Small intestine (tissue), 7 donors: ENCODE measurements around the gene GFI1. TPM values are rescaled to one million over a fixed set of nuclear protein-coding genes. Genes with fewer than 3 reads are reported as not detected.

Experiments used
- DNase-seq, 2 donors: peaks; one replicate each; pipeline versions ENCODE4 v3.0.0 to v3.0.0-alpha.2; 2013
- FAIRE-seq: peaks from 2 replicates; lab custom pipeline; 2012; peaks lifted over from hg19 to GRCh38; lab: Jason Lieb, UNC
- H3K27ac ChIP-seq, 3 donors: one replicate each; pipeline ENCODE4 v1.5.1; 2013; ENCODE audit warnings: low read length in 2 of 3, mild to moderate bottlenecking in 2 of 3, control low read depth in 1 of 3, inconsistent platforms in 1 of 3, low read depth in 1 of 3, moderate library complexity in 1 of 3
- H3K27me3 ChIP-seq, 3 donors: one replicate each; pipeline ENCODE4 v1.6.1; 2013; ENCODE audit warnings: low read length in 3 of 3, inconsistent platforms in 1 of 3; ENCODE audit not compliant: control insufficient read depth in 3 of 3, insufficient read depth in 3 of 3
- H3K36me3 ChIP-seq, 3 donors: one replicate each; pipeline ENCODE4 v1.6.1; 2013; ENCODE audit warnings: low read length in 3 of 3, inconsistent platforms in 1 of 3, low read depth in 1 of 3, mild to moderate bottlenecking in 1 of 3, moderate library complexity in 1 of 3; ENCODE audit not compliant: control insufficient read depth in 3 of 3, insufficient read depth in 2 of 3
- H3K4me1 ChIP-seq, 3 donors: one replicate each; pipeline ENCODE4 v1.6.1; 2013; ENCODE audit warnings: low read length in 2 of 3, inconsistent platforms in 1 of 3, low read depth in 1 of 3, mild to moderate bottlenecking in 1 of 3, moderate library complexity in 1 of 3; ENCODE audit not compliant: control insufficient read depth in 3 of 3, insufficient read depth in 2 of 3
- H3K4me3 ChIP-seq, 3 donors: one replicate each; pipeline ENCODE4 v1.5.1; 2013; ENCODE audit warnings: low read length in 3 of 3, control low read depth in 1 of 3, inconsistent platforms in 1 of 3, low read depth in 1 of 3, mild to moderate bottlenecking in 1 of 3, moderate library complexity in 1 of 3
- H3K9me3 ChIP-seq, 2 donors: one replicate each; pipeline ENCODE4 v1.6.1; 2013; ENCODE audit warnings: low read depth in 1 of 2, low read length in 1 of 2; ENCODE audit not compliant: control insufficient read depth in 2 of 2, insufficient read depth in 1 of 2
- WGBS, 3 donors: extraction: QIAGEN DNeasy Blood & Tissue Kit; methylation state at CpG; one replicate each; pipeline ENCODE4 v1.1.7; 2013; 5-methylcytosine and 5-hydroxymethylcytosine counted together
- polyA plus RNA-seq, 4 donors: library from polyadenylated mRNA; stranded (reverse) in 3 of 4; unstranded in 1 of 4; fragments of 200-250 nt in 3 of 4; fragments of 120-200 nt in 1 of 4; gene quantifications; one replicate each; pipeline versions ENCODE4 v1.2.1 to v1.2.3, GENCODE V29; 2013
- donor health status: healthy with polysubstance abuse.
- donor health status: control.
- donor health status: control.
- donor health status: Bipolar disorder and iron deficiency.
- donor health status: healthy.

GFI1 gene
- polyA plus RNA-seq, 4 donors, result 2.5 to 6.5 (median 2.8) TPM

GRCh38 chr1:92465256-92465647, 21.5 kb downstream of the GFI1 start:
- Histone ChIP-seq H3K36me3 (no peaks in the 10 kb centered on the region), H3K27ac (no peak overlapping the region), H3K4me1 (no peaks in the 10 kb centered on the region), H3K4me3 (no peak overlapping the region), H3K27me3 (peaks cover 0 to 2% (median 0%) of the 10 kb centered on the region in 3 donors), H3K9me3 (no peaks in the 10 kb centered on the region)
- no peak for DNase-seq
- FAIRE-seq, result no peak
- 94 to 100% (median 96%) methylated on average over 1 of the region's 1 CpG for WGBS, 3 donors

- Histone ChIP-seq H3K36me3 (no peaks in the 10 kb centered on the region), H3K27me3 (peaks cover 0 to 2% (median 0%) of the 10 kb centered on the region in 3 donors), H3K4me1 (no peaks in the 10 kb centered on the region), H3K27ac (no peak overlapping the region), H3K4me3 (no peak overlapping the region), H3K9me3 (no peaks in the 10 kb centered on the region)
- DNase-seq (no peak), FAIRE-seq (no peak)
- 60 to 74% (median 73%) methylated on average over 4 of the region's 4 CpGs for WGBS, 3 donors
Measured at GRCh38 chr1:92464588-92465255, 22.0 kb downstream of the GFI1 start.

GRCh38 chr1:92461364-92462097, 25.2 kb downstream of the GFI1 start:
- Histone ChIP-seq H3K27ac (no peak overlapping the region), H3K4me3 (no peak overlapping the region), H3K9me3 (no peaks in the 10 kb centered on the region), H3K27me3 (no peaks in the 10 kb centered on the region), H3K36me3 (no peaks in the 10 kb centered on the region), H3K4me1 (no peaks in the 10 kb centered on the region)
- no peak for FAIRE-seq
- WGBS, 3 donors, result 83 to 90% (median 84%) methylated on average over 5 of the region's 5 CpGs
- DNase-seq, result no peak

GRCh38 chr1:92459871-92460320, 26.8 kb downstream of the GFI1 start:
- Histone ChIP-seq H3K27me3 (no peaks in the 10 kb centered on the region), H3K36me3 (no peaks in the 10 kb centered on the region), H3K27ac (no peak overlapping the region), H3K9me3 (no peaks in the 10 kb centered on the region), H3K4me3 (no peak overlapping the region), H3K4me1 (no peaks in the 10 kb centered on the region)
- FAIRE-seq, result no peak
- WGBS, 3 donors, result 51 to 58% (median 57%) methylated on average over 4 of the region's 4 CpGs
- DNase-seq, result no peak

GRCh38 chr1:92458146-92458545, 28.6 kb downstream of the GFI1 start:
- Histone ChIP-seq H3K27ac (no peak overlapping the region), H3K36me3 (no peaks in the 10 kb centered on the region), H3K4me3 (no peak overlapping the region), H3K9me3 (no peaks in the 10 kb centered on the region), H3K4me1 (no peaks in the 10 kb centered on the region), H3K27me3 (no peaks in the 10 kb centered on the region)
- 70 to 77% (median 75%) methylated on average over 2 of the region's 2 CpGs for WGBS, 3 donors
- FAIRE-seq (no peak), DNase-seq (no peak)

GRCh38 chr1:92447976-92448375, 38.7 kb downstream of the GFI1 start:
- Histone ChIP-seq H3K27ac (no peak overlapping the region), H3K4me3 (no peak overlapping the region), H3K27me3 (no peaks in the 10 kb centered on the region), H3K4me1 (no peaks in the 10 kb centered on the region), H3K9me3 (no peaks in the 10 kb centered on the region), H3K36me3 (no peaks in the 10 kb centered on the region)
- WGBS, 3 donors, result 86 to 99% (median 94%) methylated on average over 2 of the region's 2 CpGs
- DNase-seq, result no peak
- no peak for FAIRE-seq

GRCh38 chr1:92447033-92447681, 39.6 kb downstream of the GFI1 start:
- H3K9me3 ChIP-seq, result no peaks in the 10 kb centered on the region
- H3K4me1 ChIP-seq, result no peaks in the 10 kb centered on the region
- no peaks in the 10 kb centered on the region for H3K27me3 ChIP-seq
- no peak overlapping the region for H3K4me3 ChIP-seq
- H3K27ac ChIP-seq, result no peak overlapping the region
- no peak for DNase-seq
- WGBS, 3 donors, result 58 to 64% (median 61%) methylated on average over 3 of the region's 3 CpGs
- FAIRE-seq, result no peak
- H3K36me3 ChIP-seq, result no peaks in the 10 kb centered on the region

GRCh38 chr1:92446546-92446945, 40.2 kb downstream of the GFI1 start:
- FAIRE-seq (no peak), DNase-seq (peak in 1 of 2 donors; percentile 15)
- H3K9me3 ChIP-seq, result peaks cover 0 to 1% of the 10 kb centered on the region in 2 donors
- WGBS, 3 donors, result 13 to 33% (median 18%) methylated on average over 2 of the region's 2 CpGs
- H3K4me3 ChIP-seq, result no peak overlapping the region
- H3K27ac ChIP-seq, result no peak overlapping the region
- no peaks in the 10 kb centered on the region for H3K36me3 ChIP-seq
- H3K4me1 ChIP-seq, result peaks cover 0 to 1% (median 0%) of the 10 kb centered on the region in 3 donors
- no peaks in the 10 kb centered on the region for H3K27me3 ChIP-seq
